Vagina (tissue), 2 donors: ENCODE results near the gene OR52D1.

Source experiments
- POLR2A ChIP-seq, 2 donors: fragments of 450-650 bp; IDR thresholded peaks; one replicate each; pipeline ENCODE4 v1.6.1; 2017; ENCODE audit warnings: antibody characterized with exemption in 2 of 2, mild to moderate bottlenecking in 2 of 2, moderate library complexity in 2 of 2
- POLR2AphosphoS5 ChIP-seq, 2 donors: sonication (generic); formaldehyde crosslinking; IDR thresholded peaks; one replicate each; pipeline ENCODE4 v1.9.0; 2017; ENCODE audit warnings: antibody characterized with exemption in 2 of 2, mild to moderate bottlenecking in 2 of 2, low read depth in 1 of 2; ENCODE audit not compliant: insufficient read depth in 1 of 2
- TF ChIP-seq, protein P1 (sequence below), 3 experiments: fragments of 450-650 bp in 2 of 3; fragments of 200-600 bp in 1 of 3; sonication (generic) in 1 of 3; IDR thresholded peaks; one replicate each; pipeline ENCODE4 v1.5.1; 2017 to 2019; ENCODE audit warnings: antibody characterized with exemption in 3 of 3, mild to moderate bottlenecking in 2 of 3, moderate library complexity in 2 of 3

DNA sequence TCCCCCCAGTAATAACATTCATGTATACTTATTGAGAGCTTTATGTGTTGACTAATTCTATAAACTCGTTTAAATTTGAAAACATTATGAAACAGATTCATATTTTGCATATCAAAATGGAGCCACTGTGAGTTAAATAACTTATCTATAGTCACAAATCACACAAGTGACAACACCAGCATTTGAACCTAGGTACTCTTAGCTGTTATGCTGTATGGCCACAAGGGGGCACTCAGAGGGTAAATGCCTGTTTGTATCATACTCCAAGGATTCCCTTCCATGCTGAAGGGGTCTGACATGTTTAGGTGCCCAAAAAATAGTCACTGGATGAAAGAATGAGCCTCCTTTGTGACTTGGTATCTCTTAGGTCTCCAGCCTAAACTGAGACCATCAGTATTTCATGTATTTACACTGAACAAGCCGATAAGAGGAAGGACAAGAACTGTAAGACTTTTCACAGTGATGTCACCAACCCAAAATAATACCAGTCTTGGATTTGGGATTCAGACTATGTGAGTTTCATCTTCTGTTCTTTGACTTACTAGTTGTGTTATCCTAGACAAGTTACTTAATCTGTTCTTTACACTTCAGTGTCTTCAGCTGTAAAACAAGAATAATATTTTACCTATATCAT, 12.2 kb upstream of the OR52D1 start:
- TF ChIP-seq, protein P1, sequence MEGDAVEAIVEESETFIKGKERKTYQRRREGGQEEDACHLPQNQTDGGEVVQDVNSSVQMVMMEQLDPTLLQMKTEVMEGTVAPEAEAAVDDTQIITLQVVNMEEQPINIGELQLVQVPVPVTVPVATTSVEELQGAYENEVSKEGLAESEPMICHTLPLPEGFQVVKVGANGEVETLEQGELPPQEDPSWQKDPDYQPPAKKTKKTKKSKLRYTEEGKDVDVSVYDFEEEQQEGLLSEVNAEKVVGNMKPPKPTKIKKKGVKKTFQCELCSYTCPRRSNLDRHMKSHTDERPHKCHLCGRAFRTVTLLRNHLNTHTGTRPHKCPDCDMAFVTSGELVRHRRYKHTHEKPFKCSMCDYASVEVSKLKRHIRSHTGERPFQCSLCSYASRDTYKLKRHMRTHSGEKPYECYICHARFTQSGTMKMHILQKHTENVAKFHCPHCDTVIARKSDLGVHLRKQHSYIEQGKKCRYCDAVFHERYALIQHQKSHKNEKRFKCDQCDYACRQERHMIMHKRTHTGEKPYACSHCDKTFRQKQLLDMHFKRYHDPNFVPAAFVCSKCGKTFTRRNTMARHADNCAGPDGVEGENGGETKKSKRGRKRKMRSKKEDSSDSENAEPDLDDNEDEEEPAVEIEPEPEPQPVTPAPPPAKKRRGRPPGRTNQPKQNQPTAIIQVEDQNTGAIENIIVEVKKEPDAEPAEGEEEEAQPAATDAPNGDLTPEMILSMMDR (IDR thresholded peaks at IDR 0.05) = peak in 2 of 3 experiments; percentile 26 to 54
- no peak for TF ChIP-seq POLR2AphosphoS5 (IDR thresholded peaks at IDR 0.05; ENCODE audit: insufficient read depth in 1 of 2, low read depth in 1 of 2)
- TF ChIP-seq POLR2A (IDR thresholded peaks at IDR 0.05) = no peak
